HFF-Myc (cell line): ENCODE data around the gene HIC1.
A peak's percentile ranks its signal among the peaks of the same experiment; 100 is the strongest.

ENCODE experiments used
- DNase-seq: peaks from one replicate; pipeline ENCODE4 v3.0.0-alpha.2; 2011; ENCODE audit warnings: low read depth; ENCODE audit errors: extremely low read depth
- H3K4me3 ChIP-seq: replicated peaks from 2 replicates; pipeline ENCODE4 v1.5.1; 2011; ENCODE audit warnings: low read depth, mild to moderate bottlenecking, control low read depth, low read length
- CTCF ChIP-seq: IDR thresholded peaks from 2 replicates; pipeline ENCODE4 v1.5.1; 2012; ENCODE audit warnings: mild to moderate bottlenecking, low read depth, low read length, control low read depth; ENCODE audit errors: missing control alignments

Gene HIC1

GRCh38 chr17:2025622-2026309 is 29.1 kb upstream of the HIC1 start:
- no peak for DNase-seq
- peak overlapping the region; percentile 47 for H3K4me3 ChIP-seq
- TF ChIP-seq CTCF: peak; percentile 83

- no peak for DNase-seq
- TF ChIP-seq CTCF: no peak
- H3K4me3 ChIP-seq: no peak overlapping the region
These were observed 27.2 kb upstream of the HIC1 start for GRCh38 chr17:2027528-2028233.

GRCh38 chr17:2028234-2028614 is 26.7 kb upstream of the HIC1 start:
- no peak for DNase-seq
- no peak overlapping the region for H3K4me3 ChIP-seq
- no peak for TF ChIP-seq CTCF

- no peak for TF ChIP-seq CTCF
- no peak overlapping the region for H3K4me3 ChIP-seq
- DNase-seq: no peak
These were observed 26.2 kb upstream of the HIC1 start for GRCh38 chr17:2028737-2029136.

GRCh38 chr17:2029911-2030778 is 24.8 kb upstream of the HIC1 start, which contains the start of gene DPH1:
Gene DPH1, plus strand, starts transcription at chr17:2030153. Its CDS starts 17 bp downstream, at chr17:2030170.
- TF ChIP-seq CTCF: no peak
- H3K4me3 ChIP-seq: peak within 1 kb of the TSS; percentile 98
- DNase-seq: peak; percentile 83

GRCh38 chr17:2030779-2031163 is 24.1 kb upstream of the HIC1 start:
- no peak for DNase-seq

More at GRCh38 chr17:2030779-2031163, 24.1 kb upstream of the HIC1 start:
- peak; percentile 61 for TF ChIP-seq CTCF
- H3K4me3 ChIP-seq: peak overlapping the region; percentile 98
